Thoracic aorta (tissue), 2 donors: ENCODE measurements around the gene RMND5A. TPM values are rescaled to one million over a fixed set of nuclear protein-coding genes. Genes with fewer than 3 reads are reported as not detected.

ENCODE experiments used
- ATAC-seq: fragments of 150-250 bp; one replicate; pipeline ENCODE4 v1.8.0; 2017; ENCODE audit warnings: low read depth; ENCODE audit not compliant: insufficient number of reproducible peaks, low FRiP score
- DNase-seq: peaks from one replicate; pipeline ENCODE4 v3.0.0-alpha.2; 2020; ENCODE audit warnings: low spot score
- H3K27ac ChIP-seq, 2 donors: fragments of 200-600 bp; sonication (generic); 1 replicate in 1 of 2; 2 replicates in 1 of 2; pipeline ENCODE4 v1.5.1; 2016; ENCODE audit warnings: mild to moderate bottlenecking in 2 of 2, moderate library complexity in 2 of 2
- H3K27me3 ChIP-seq: fragments of 200-600 bp; sonication (generic); replicated peaks from 2 replicates; pipeline ENCODE4 v1.6.0; 2016; ENCODE audit warnings: mild to moderate bottlenecking; ENCODE audit not compliant: insufficient read depth
- H3K36me3 ChIP-seq: fragments of 200-600 bp; sonication (generic); one replicate; pipeline ENCODE4 v1.5.1; 2016
- H3K4me1 ChIP-seq, 2 donors: fragments of 200-600 bp; sonication (generic); 1 replicate in 1 of 2; 2 replicates in 1 of 2; pipeline versions ENCODE4 v1.5.1 to v1.6.0; 2016; ENCODE audit warnings: low read depth in 2 of 2, mild to moderate bottlenecking in 1 of 2; ENCODE audit not compliant: control insufficient read depth in 1 of 2
- H3K4me3 ChIP-seq: fragments of 200-600 bp; sonication (generic); 2 replicates; pipeline ENCODE4 v1.5.1; 2016; ENCODE audit warnings: mild to moderate bottlenecking
- H3K9me3 ChIP-seq: fragments of 200-600 bp; sonication (generic); 2 replicates; pipeline ENCODE4 v1.5.1; 2016
- CTCF ChIP-seq: fragments of 200-600 bp; sonication (generic); IDR thresholded peaks from one replicate; pipeline ENCODE4 v1.5.1; 2019; ENCODE audit warnings: antibody characterized with exemption
- total RNA-seq, 2 donors: library from RNA; depleted of rRNA; stranded (reverse); fragments of >200 nt; gene quantifications; one replicate each; pipeline versions ENCODE4 v1.1.0 to v1.2.3, GENCODE V29; 2016

Gene RMND5A
- total RNA-seq, 2 donors from 2014 or later = 23.8 to 27.7 TPM

- H3K36me3 ChIP-seq = peaks cover 29% of the 10 kb centered on the region
- ATAC-seq = no peak
Measured at GRCh38 chr2:86768189-86768949, 48.3 kb downstream of the RMND5A start.

GRCh38 chr2:86769838-86770237 lies 49.7 kb downstream of the RMND5A start:
- Histone ChIP-seq H3K9me3 (no peaks in the 10 kb centered on the region), H3K4me3 (no peak overlapping the region), H3K36me3 (peaks cover 37% of the 10 kb centered on the region), H3K4me1 (no peaks in the 10 kb centered on the region), H3K27me3 (no peaks in the 10 kb centered on the region), H3K27ac (no peak overlapping the region)
- ATAC-seq = no peak
- DNase-seq = no peak
- no peak for TF ChIP-seq CTCF

More at GRCh38 chr2:86768189-86768949, 48.3 kb downstream of the RMND5A start:
- Histone ChIP-seq H3K9me3 (no peaks in the 10 kb centered on the region), H3K4me1 (no peaks in the 10 kb centered on the region), H3K4me3 (no peak overlapping the region), H3K27ac (no peak overlapping the region), H3K27me3 (no peaks in the 10 kb centered on the region)
- no peak for TF ChIP-seq CTCF
- no peak for DNase-seq

- TF ChIP-seq CTCF = no peak
- H3K4me1 ChIP-seq = no peaks in the 10 kb centered on the region
- H3K9me3 ChIP-seq = no peaks in the 10 kb centered on the region
- no peaks in the 10 kb centered on the region for H3K27me3 ChIP-seq
- no peak overlapping the region for H3K4me3 ChIP-seq
- H3K27ac ChIP-seq = no peak overlapping the region
- no peak for DNase-seq
- H3K36me3 ChIP-seq = peaks cover 45% of the 10 kb centered on the region
- ATAC-seq = no peak
Measured at GRCh38 chr2:86770816-86771301, 50.8 kb downstream of the RMND5A start.

GRCh38 chr2:86772611-86773010 lies 52.5 kb downstream of the RMND5A start:
- no peak overlapping the region for H3K4me3 ChIP-seq
- H3K4me1 ChIP-seq = no peaks in the 10 kb centered on the region
- peaks cover 41% of the 10 kb centered on the region for H3K36me3 ChIP-seq
- no peaks in the 10 kb centered on the region for H3K27me3 ChIP-seq
- ATAC-seq = no peak
- DNase-seq = no peak
- no peak for TF ChIP-seq CTCF
- H3K9me3 ChIP-seq = no peaks in the 10 kb centered on the region
- H3K27ac ChIP-seq = no peak overlapping the region

- Histone ChIP-seq H3K27me3 (no peaks in the 10 kb centered on the region), H3K9me3 (no peaks in the 10 kb centered on the region), H3K36me3 (peaks cover 32% of the 10 kb centered on the region), H3K4me1 (no peaks in the 10 kb centered on the region), H3K27ac (no peak overlapping the region), H3K4me3 (no peak overlapping the region)
- no peak for DNase-seq
- no peak for TF ChIP-seq CTCF
- no peak for ATAC-seq
Measured at GRCh38 chr2:86774862-86775261, 54.8 kb downstream of the RMND5A start.
